Measurements from ENCODE around the gene MSX1. TPM values are rescaled to one million over a fixed set of nuclear protein-coding genes. Genes with fewer than 3 reads are reported as not detected.

MSX1 gene
- total RNA-seq, 1 donor from 2014 or later = 67.3 TPM

DNA sequence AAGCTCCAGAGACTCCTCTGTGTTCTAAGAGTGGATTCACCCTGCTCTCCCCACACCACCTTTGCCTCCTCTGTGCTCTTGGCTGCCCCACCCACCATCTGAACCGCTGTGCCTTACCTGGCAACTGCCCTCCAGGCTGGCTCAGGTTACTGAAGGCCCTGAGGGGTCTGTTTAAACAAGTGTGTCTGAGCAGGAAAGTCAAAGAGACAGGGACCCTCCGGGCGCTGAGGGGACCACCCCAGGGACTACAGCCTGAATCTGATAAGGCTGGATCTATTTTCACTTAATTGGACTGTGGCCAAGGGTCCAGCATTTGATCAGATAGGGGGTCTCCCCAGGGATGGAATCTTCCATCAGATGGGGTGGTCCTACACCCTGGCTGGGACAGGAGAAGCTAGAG lies 10.4 kb upstream of the MSX1 start:
- Mint-ChIP-seq H3K27me3 (peaks cover 53% of the 10 kb centered on the region), H3K36me3 (no peaks in the 10 kb centered on the region), H3K4me1 (ENCODE audit: unreplicated experiment) (peaks cover 24% of the 10 kb centered on the region), H3K27ac (no peak overlapping the region), H3K9me3 (no peaks in the 10 kb centered on the region), H3K4me3 (no peak overlapping the region)
- DNase-seq (ENCODE audit: extremely low spot score, unreplicated experiment) = no peak
- no peak for TF ChIP-seq CTCF (conservative IDR thresholded peaks at IDR 0.05)

DNA sequence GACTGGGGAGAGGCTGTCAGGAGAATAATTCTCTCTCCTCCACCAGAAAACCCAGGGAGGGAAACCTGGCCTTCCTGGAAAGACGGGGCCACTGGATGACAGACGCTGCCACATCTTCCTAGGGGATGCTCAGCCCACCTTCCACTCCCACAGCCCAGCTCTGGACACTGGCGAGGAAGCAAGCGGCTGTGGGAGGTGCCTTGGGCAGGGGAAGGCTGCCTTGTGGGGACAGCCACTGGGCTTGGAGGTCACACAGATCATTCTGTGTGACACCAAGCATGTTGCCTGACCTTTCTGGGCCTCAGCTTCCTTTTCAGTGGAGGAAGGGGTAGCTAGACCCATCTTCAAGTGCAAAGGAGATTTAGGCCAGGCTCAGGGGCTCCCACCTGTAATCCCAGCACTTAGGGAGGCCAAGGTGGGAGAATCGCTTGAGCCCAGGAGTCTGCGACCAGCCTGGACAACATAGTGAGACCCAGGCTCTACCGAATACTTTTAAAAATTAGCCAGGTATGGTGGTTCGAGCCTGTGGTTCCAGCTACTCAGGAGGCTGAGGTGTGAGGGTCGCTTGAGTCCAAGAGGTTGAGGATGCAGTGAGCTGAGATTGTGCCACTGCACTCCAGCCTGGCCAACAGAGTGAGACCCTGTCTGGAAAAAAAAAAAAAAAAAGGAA lies 9.8 kb upstream of the MSX1 start:
- H3K4me3 Mint-ChIP-seq = no peak overlapping the region
- no peak for DNase-seq (ENCODE audit: extremely low spot score, unreplicated experiment)
- peaks cover 21% of the 10 kb centered on the region for H3K4me1 Mint-ChIP-seq (ENCODE audit: unreplicated experiment)
- peaks cover 53% of the 10 kb centered on the region for H3K27me3 Mint-ChIP-seq
- H3K27ac Mint-ChIP-seq = no peak overlapping the region
- no peaks in the 10 kb centered on the region for H3K9me3 Mint-ChIP-seq
- H3K36me3 Mint-ChIP-seq = no peaks in the 10 kb centered on the region
- TF ChIP-seq CTCF (conservative IDR thresholded peaks at IDR 0.05) = no peak

GRCh38 chr4:4851081-4851480 lies 8.4 kb upstream of the MSX1 start:
- DNase-seq (ENCODE audit: extremely low spot score, unreplicated experiment) = no peak
- peaks cover 61% of the 10 kb centered on the region for H3K27me3 Mint-ChIP-seq
- H3K27ac Mint-ChIP-seq = no peak overlapping the region
- no peak for TF ChIP-seq CTCF (conservative IDR thresholded peaks at IDR 0.05)
- H3K4me3 Mint-ChIP-seq = no peak overlapping the region
- no peaks in the 10 kb centered on the region for H3K36me3 Mint-ChIP-seq
- H3K4me1 Mint-ChIP-seq (ENCODE audit: unreplicated experiment) = peaks cover 28% of the 10 kb centered on the region
- H3K9me3 Mint-ChIP-seq = no peaks in the 10 kb centered on the region

GRCh38 chr4:4851906-4852305 lies 7.6 kb upstream of the MSX1 start:
- H3K4me3 Mint-ChIP-seq = no peak overlapping the region
- no peak for DNase-seq (ENCODE audit: extremely low spot score, unreplicated experiment)
- H3K36me3 Mint-ChIP-seq = no peaks in the 10 kb centered on the region
- peaks cover 61% of the 10 kb centered on the region for H3K27me3 Mint-ChIP-seq
- no peak overlapping the region for H3K27ac Mint-ChIP-seq
- no peak for TF ChIP-seq CTCF (conservative IDR thresholded peaks at IDR 0.05)
- peaks cover 32% of the 10 kb centered on the region for H3K4me1 Mint-ChIP-seq (ENCODE audit: unreplicated experiment)
- H3K9me3 Mint-ChIP-seq = no peaks in the 10 kb centered on the region

- peaks cover 37% of the 10 kb centered on the region for H3K4me1 Mint-ChIP-seq (ENCODE audit: unreplicated experiment)
- peaks cover 67% of the 10 kb centered on the region for H3K27me3 Mint-ChIP-seq
- H3K27ac Mint-ChIP-seq = peak overlapping the region; percentile 87
- no peaks in the 10 kb centered on the region for H3K9me3 Mint-ChIP-seq
- no peak for DNase-seq (ENCODE audit: extremely low spot score, unreplicated experiment)
- peak; percentile 72 for TF ChIP-seq CTCF (conservative IDR thresholded peaks at IDR 0.05)
- peak overlapping the region; percentile 87 for H3K4me3 Mint-ChIP-seq
- no peaks in the 10 kb centered on the region for H3K36me3 Mint-ChIP-seq
Observed at GRCh38 chr4:4852591-4853362, 6.7 kb upstream of the MSX1 start.

Data from type B pancreatic cell (in vitro differentiated cells).